Lower leg skin (tissue), 4 donors: ENCODE results near the gene CIB1. TPM values are rescaled to one million over a fixed set of nuclear protein-coding genes. Genes with fewer than 3 reads are reported as not detected.
"Not testable (repeated sequence)": the region's sequence is repeated elsewhere in the genome, so short reads cannot be mapped to it uniquely, and the experiment has no call there.

ENCODE experiments used
- DNase-seq, 2 donors: peaks; one replicate each; pipeline ENCODE4 v3.0.0-alpha.2; 2019; ENCODE audit warnings: low spot score in 2 of 2
- H3K4me3 ChIP-seq: fragments of 200-600 bp; sonication (generic); 2 replicates; pipeline ENCODE4 v1.5.1; 2017; ENCODE audit warnings: mild to moderate bottlenecking, low read depth; ENCODE audit not compliant: poor library complexity, severe bottlenecking
- POLR2A ChIP-seq, 2 donors: fragments of 450-650 bp; IDR thresholded peaks; one replicate each; pipeline ENCODE4 v1.6.1; 2016 to 2017; ENCODE audit warnings: antibody characterized with exemption in 2 of 2, mild to moderate bottlenecking in 1 of 2, moderate library complexity in 1 of 2
- WGBS, 2 donors: methylation state at CpG; one replicate each; pipeline ENCODE4 v1.1.5; 2018; 5-methylcytosine and 5-hydroxymethylcytosine counted together
- intact Hi-C: fragments of 100-400 bp; cut with DNase I; formaldehyde crosslinking; loops from one replicate; pipeline ENCODE4 v1.15.0; 2023; ENCODE audit warnings: low total_unique reads
- total RNA-seq, 4 donors: library from RNA; depleted of rRNA; stranded (reverse); fragments of >200 nt; gene quantifications; one replicate each; pipeline ENCODE4 v1.1.0, GENCODE V29; 2016
- TF ChIP-seq, protein P1 (sequence below), 3 donors: fragments of 450-650 bp; IDR thresholded peaks; one replicate each; pipeline ENCODE4 v1.5.1; 2016; ENCODE audit warnings: antibody characterized with exemption in 3 of 3, mild to moderate bottlenecking in 3 of 3, moderate library complexity in 2 of 3

CIB1 gene
- total RNA-seq, 4 donors from 2014 or later = 10.0 to 32.2 (median 22.9) TPM

DNA sequence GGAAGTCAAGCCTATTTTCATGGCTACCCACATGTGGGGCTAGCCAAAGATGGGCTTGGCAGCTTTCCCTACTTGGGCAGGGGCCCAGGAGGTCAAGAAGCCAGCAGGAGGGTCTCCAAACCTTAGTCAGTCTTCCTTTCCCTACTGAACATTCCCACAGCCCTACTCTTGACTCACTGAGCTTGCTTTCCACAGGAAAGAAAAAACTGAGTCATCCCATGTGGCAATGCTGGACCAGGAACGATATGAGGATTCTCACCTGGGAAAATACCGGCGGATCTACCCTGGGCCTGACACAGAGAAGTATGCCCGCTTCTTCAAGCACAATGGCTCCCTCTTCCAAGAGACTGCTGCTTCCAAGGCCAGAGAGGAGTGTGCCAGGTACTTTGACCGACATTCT is 28.1 kb upstream of the CIB1 start:
- TF ChIP-seq POLR2A (IDR thresholded peaks at IDR 0.05) = no peak
- TF ChIP-seq, protein P1, sequence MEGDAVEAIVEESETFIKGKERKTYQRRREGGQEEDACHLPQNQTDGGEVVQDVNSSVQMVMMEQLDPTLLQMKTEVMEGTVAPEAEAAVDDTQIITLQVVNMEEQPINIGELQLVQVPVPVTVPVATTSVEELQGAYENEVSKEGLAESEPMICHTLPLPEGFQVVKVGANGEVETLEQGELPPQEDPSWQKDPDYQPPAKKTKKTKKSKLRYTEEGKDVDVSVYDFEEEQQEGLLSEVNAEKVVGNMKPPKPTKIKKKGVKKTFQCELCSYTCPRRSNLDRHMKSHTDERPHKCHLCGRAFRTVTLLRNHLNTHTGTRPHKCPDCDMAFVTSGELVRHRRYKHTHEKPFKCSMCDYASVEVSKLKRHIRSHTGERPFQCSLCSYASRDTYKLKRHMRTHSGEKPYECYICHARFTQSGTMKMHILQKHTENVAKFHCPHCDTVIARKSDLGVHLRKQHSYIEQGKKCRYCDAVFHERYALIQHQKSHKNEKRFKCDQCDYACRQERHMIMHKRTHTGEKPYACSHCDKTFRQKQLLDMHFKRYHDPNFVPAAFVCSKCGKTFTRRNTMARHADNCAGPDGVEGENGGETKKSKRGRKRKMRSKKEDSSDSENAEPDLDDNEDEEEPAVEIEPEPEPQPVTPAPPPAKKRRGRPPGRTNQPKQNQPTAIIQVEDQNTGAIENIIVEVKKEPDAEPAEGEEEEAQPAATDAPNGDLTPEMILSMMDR (IDR thresholded peaks at IDR 0.05) = no peak
- no peak for DNase-seq
- intact Hi-C loops = no loop called here
- H3K4me3 ChIP-seq = no peak overlapping the region
- WGBS, 2 donors = 70 to 82% methylated on average over 5 of the region's 5 CpGs

DNA sequence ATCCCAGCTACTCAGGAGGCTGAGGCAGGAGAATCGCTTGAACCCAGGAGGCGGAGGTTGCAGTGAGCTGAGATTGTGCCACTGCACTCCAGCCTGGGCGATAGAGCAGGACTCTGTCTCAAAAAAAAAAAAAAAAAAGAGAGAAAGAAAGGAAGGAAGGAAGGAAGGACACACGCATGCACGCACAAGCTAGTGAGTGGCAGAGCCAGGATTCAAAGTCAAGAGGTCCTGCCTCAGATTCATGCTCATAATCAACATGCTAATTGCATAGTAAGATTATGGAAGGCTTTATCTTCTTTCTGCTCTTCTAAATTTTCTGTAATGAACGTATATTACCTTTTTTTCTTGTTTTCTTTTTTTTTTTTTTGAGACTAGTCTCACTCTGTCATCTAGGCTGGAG is 27.0 kb upstream of the CIB1 start:
- H3K4me3 ChIP-seq, DNase-seq, intact Hi-C loops: not testable (repeated sequence)
- WGBS, 2 donors = 83 to 90% methylated on average over 6 of the region's 6 CpGs

DNA sequence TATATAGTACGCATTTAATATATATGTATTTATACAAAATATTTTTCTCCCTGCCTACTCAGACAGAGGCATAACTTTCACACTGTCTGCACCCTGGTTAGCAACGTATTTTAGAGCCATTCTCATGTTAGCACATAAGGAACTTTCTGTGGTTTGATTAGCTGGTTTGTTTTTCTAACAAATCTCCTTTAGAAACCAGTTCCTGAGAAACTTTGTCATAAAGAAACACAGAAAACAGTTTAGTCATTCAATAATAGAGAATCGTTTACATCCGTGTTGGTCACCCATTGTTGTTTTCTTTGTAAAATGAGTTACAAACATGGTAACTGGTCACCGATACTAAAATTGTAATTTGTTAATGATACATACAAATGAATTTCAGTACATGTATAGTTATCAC is 25.8 kb upstream of the CIB1 start:
- intact Hi-C loops = no loop called here
- no peak overlapping the region for H3K4me3 ChIP-seq
- WGBS, 2 donors = 80 to 88% methylated on average over 5 of the region's 5 CpGs
- TF ChIP-seq, protein P1 (IDR thresholded peaks at IDR 0.05) = no peak
- TF ChIP-seq POLR2A (IDR thresholded peaks at IDR 0.05) = no peak
- DNase-seq = no peak

DNA sequence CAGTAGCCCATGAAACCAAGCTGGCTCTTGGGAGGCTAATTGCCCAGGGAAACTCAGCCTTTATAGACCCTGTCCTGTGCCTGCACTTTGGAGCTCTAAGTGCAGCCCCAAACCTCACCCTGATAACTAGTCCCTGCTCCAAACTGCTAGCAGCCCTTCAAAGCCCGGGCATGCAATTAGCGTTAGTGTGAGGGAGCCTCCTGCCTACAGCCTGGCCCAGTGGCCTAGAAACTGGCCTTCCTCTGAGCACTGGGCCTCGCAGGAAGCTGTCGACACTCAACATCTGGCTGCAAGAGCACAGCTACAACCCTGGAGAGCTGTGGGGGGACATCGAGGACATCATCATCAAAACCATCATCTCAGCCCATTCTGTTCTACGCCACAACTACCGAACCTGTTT is 24.0 kb upstream of the CIB1 start:
- no peak overlapping the region for H3K4me3 ChIP-seq
- intact Hi-C loops = no loop called here
- TF ChIP-seq, protein P1 (IDR thresholded peaks at IDR 0.05) = no peak
- no peak for TF ChIP-seq POLR2A (IDR thresholded peaks at IDR 0.05)
- no peak for DNase-seq
- 82 to 86% methylated on average over 7 of the region's 7 CpGs for whole genome bisulfite sequencing, 2 donors

DNA sequence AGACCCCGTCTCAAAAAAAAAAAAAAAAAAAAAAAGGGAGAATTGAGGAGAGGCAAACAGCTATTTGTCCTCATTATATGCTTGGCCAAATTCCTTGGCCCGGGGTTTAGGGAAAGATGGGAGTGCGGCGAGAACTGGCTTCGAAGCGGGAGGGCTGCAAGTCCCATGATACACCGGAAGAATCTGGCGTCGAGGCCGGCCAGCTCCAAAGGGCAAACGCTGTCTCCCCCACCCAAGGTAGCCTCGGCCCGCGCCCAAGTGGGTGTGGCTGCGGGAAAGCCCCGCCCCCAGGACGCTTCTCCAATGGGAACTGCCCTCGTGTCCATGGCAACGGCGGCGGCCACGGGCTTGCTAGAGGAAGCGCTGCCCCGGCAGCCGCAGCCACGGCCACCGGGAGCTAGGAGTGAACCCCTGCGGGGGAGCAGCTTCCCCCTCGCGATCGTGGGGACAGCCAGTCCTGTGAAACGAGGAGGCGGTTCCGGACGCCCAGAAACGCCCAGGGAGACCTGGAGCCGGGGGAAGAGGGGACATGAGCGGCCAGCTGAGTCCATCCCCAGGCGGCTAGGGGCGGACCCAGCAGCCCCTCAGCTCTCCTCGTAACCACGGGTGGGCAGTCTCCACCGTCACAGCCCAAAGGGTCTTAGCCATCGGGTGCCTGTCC is 15.6 kb upstream of the CIB1 start, which contains the start of gene TTLL13:
Gene TTLL13 (plus strand): TSS at position 354 of the 661 bp plus-strand sequence. CDS start 1,075 bp downstream, outside the sequence.
- DNase-seq = peak; percentile 88 to 98
- intact Hi-C loops = loop anchor here (2.0 kb wide), 2 partner anchors 17 to 35 kb away; partner anchors contain the start of gene CIB1
- 1 to 2% methylated on average over 34 to 42 of the region's 44 CpGs for WGBS, 2 donors
- peak within 1 kb of the TSS; percentile 20 for H3K4me3 ChIP-seq
- TF ChIP-seq, protein P1 (IDR thresholded peaks at IDR 0.05) = no peak

DNA sequence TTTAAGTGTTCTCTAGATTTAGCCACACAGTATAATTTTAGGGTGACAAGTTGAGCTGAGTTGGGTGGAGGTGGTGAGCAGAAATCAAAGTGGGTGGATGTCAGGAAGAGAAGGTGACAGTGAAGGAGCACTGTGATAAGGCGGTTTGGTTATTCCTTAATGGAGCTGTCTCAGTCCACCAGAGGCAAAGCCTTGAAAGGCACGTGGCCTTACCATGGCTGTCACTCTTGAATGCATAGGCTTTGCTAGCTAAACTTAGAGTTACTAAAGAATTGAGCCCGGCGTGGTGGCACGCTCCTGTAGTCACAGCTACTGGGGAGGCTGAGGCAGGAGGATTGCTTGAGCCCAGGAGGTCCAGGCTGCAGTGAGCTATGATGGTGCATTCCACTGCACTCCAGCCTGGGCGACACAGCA is 15.1 kb upstream of the CIB1 start:
- no peak for DNase-seq
- H3K4me3 ChIP-seq = no peak overlapping the region
- no peak for TF ChIP-seq POLR2A (IDR thresholded peaks at IDR 0.05)
- TF ChIP-seq, protein P1 (IDR thresholded peaks at IDR 0.05) = no peak
- intact Hi-C loops = loop anchor here (2.0 kb wide), 2 partner anchors 16 to 36 kb away; partner anchors contain the start of gene CIB1
- WGBS, 2 donors = 70 to 72% methylated on average over 6 of the region's 6 CpGs
